HCT116 (cell line): ENCODE data around the gene LTB4R2.

ENCODE experiments used
- CEBPB ChIP-seq: IDR thresholded peaks from 2 replicates; pipeline ENCODE4 v1.6.1; 2012; ENCODE audit warnings: low read depth
- CTCF ChIP-seq, 3 experiments: fragments of 200-600 bp in 1 of 3; sonication (generic) in 1 of 3; IDR thresholded peaks in 2 of 3; conservative IDR thresholded peaks in 1 of 3; 2 replicates each; pipeline ENCODE4 v1.5.1; 2012 to 2017; ENCODE audit warnings: low read depth in 2 of 3, low read length in 2 of 3, antibody characterized with exemption in 1 of 3, borderline replicate concordance in 1 of 3, control low read depth in 1 of 3, mild to moderate bottlenecking in 1 of 3, mixed read lengths in 1 of 3, mixed run types in 1 of 3, moderate library complexity in 1 of 3; ENCODE audit not compliant: insufficient read depth in 1 of 3
- EZH2 ChIP-seq: fragments of 200-600 bp; sonication (generic); IDR thresholded peaks from 2 replicates; pipeline ENCODE4 v1.6.1; 2017; ENCODE audit warnings: antibody characterized with exemption, mixed run types
- EZH2phosphoT487 ChIP-seq: fragments of 200-600 bp; IDR thresholded peaks from 2 replicates; pipeline ENCODE4 v1.6.1; 2018; ENCODE audit warnings: antibody characterized with exemption, borderline replicate concordance
- POLR2A ChIP-seq: IDR thresholded peaks from 2 replicates; pipeline ENCODE4 v1.7.0; 2011; ENCODE audit warnings: borderline replicate concordance; ENCODE audit not compliant: insufficient read depth, insufficient read length; ENCODE audit errors: extremely low read depth
- POLR2AphosphoS5 ChIP-seq: IDR thresholded peaks from 2 replicates; pipeline ENCODE4 v1.6.1; 2011; ENCODE audit warnings: mild to moderate bottlenecking, low read depth, low read length, moderate library complexity
- REST ChIP-seq: IDR thresholded peaks from 2 replicates; pipeline ENCODE4 v1.6.1; 2012; ENCODE audit warnings: low read depth
- SIN3A ChIP-seq: IDR thresholded peaks from 2 replicates; pipeline ENCODE4 v1.6.1; 2012; ENCODE audit warnings: low read depth
- SP1 ChIP-seq: IDR thresholded peaks from 2 replicates; pipeline ENCODE4 v1.6.1; 2012; ENCODE audit warnings: low read depth
- SRF ChIP-seq: IDR thresholded peaks from 2 replicates; pipeline ENCODE4 v1.6.1; 2012; ENCODE audit warnings: low read depth
- TCF7L2 ChIP-seq: IDR thresholded peaks from 2 replicates; pipeline ENCODE4 v1.7.0; 2011; ENCODE audit warnings: borderline replicate concordance, inconsistent platforms; ENCODE audit not compliant: insufficient read depth, insufficient read length; ENCODE audit errors: extremely low read depth
- YY1 ChIP-seq: IDR thresholded peaks from 2 replicates; pipeline ENCODE4 v1.6.1; 2011; ENCODE audit warnings: low read length, low read depth, moderate library complexity, mild to moderate bottlenecking; ENCODE audit not compliant: insufficient replicate concordance; ENCODE audit errors: extremely low read depth
- ZNF274 ChIP-seq: fragments of 200-500 bp; sonication (Bioruptor generic); IDR thresholded peaks from 2 replicates; pipeline ENCODE4 v1.6.1; 2014; ENCODE audit warnings: mild to moderate bottlenecking, low read depth, low read length, inconsistent platforms
- TF ChIP-seq, protein P1 (sequence below): IDR thresholded peaks from 2 replicates; pipeline ENCODE4 v1.6.1; 2012

DNA sequence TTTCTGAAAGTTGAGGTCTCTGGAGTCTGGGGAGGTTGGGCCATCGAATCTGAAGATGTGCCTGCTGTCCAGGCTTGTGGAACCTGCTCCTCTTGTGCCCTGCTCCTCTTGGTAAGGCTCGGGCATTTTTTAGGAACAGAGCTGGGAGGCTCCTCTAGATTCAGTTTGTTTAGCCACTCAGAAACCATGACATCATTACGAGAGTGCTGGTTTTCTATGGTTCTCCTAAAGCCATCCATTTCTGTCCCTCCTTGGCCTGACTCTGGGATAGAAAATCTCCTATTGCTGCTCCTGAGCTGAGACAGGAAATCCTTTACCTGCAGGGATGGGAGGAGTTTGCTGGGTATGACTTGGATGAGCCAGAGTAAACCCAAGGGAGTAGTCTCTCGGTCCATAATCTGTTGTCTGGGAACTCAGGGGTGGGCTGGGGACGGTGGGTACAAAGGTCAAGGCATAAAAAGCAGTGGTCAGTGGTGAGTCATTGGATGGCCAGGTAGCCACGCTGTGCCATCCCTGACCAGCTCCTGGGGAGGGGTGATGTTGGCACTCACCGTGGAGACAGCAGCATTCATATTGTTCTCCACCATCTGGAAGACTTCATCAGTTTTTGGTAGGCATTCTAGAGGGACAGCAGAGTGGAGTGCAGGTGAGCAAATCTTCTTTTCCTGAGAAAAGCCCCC is 27.3 kb downstream of the LTB4R2 start:
- TF ChIP-seq EZH2phosphoT487, result no peak
- TF ChIP-seq CTCF (IDR thresholded peaks at IDR 0.05 in 2 of 3, conservative IDR thresholded peaks at IDR 0.05 in 1 of 3; ENCODE audit: borderline replicate concordance in 1 of 3, insufficient read depth in 1 of 3, low read depth in 2 of 3, low read length in 2 of 3), result no peak
- no peak for TF ChIP-seq SP1
- TF ChIP-seq POLR2AphosphoS5, result no peak
- no peak for TF ChIP-seq TCF7L2
- TF ChIP-seq EZH2, result no peak
- no peak for TF ChIP-seq SIN3A
- TF ChIP-seq, protein P1, sequence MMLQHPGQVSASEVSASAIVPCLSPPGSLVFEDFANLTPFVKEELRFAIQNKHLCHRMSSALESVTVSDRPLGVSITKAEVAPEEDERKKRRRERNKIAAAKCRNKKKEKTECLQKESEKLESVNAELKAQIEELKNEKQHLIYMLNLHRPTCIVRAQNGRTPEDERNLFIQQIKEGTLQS, result no peak
- TF ChIP-seq SRF, result no peak
- no peak for TF ChIP-seq CEBPB
- no peak for TF ChIP-seq ZNF274
- no peak for TF ChIP-seq YY1
- no peak for TF ChIP-seq REST
- no peak for TF ChIP-seq POLR2A
